ENCODE results near the gene CENPB. TPM values are rescaled to one million over a fixed set of nuclear protein-coding genes. Genes with fewer than 3 reads are reported as not detected.

Gene CENPB
- total RNA-seq, 1 donor from 2014 or later = 66.2 TPM

DNA sequence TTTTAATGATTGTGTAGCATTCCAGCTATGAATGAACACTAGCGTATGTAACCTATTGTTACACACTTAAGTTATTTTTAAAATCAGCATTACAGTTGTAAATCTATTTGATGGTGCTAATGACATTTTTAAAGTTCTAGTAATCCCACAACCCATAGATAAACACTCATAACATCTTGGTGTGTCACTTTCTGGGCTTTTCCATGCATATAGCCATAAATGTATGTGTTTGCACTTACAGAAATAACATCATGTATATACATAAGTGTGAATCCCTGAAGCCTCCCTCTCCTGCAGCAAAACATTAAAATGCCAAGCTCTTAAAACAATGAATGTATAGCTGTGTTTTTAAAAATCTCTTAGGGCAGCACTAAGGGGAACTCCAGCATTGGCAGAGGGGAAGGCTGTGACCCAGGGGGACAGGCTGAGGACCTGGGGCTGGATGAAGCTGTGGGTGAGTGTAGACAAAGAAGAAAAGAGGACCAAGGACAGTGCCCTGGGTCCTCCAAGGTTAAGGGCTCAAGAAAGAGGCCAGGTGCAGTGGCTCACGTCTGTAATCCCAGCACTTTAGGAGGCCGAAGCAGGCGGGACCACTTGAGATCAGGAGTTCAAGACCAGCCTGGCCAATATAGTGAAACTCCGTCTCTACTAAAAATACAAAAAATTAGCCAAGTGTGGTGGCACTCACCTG, 929 bp upstream of the CENPB start:
- H3K36me3 ChIP-seq (ENCODE audit: control insufficient read depth, insufficient read depth, low read length) = no peaks in the 10 kb centered on the region
- H3K27me3 ChIP-seq (ENCODE audit: control insufficient read depth, insufficient read depth, low read length) = no peaks in the 10 kb centered on the region
- TF ChIP-seq, protein P1, sequence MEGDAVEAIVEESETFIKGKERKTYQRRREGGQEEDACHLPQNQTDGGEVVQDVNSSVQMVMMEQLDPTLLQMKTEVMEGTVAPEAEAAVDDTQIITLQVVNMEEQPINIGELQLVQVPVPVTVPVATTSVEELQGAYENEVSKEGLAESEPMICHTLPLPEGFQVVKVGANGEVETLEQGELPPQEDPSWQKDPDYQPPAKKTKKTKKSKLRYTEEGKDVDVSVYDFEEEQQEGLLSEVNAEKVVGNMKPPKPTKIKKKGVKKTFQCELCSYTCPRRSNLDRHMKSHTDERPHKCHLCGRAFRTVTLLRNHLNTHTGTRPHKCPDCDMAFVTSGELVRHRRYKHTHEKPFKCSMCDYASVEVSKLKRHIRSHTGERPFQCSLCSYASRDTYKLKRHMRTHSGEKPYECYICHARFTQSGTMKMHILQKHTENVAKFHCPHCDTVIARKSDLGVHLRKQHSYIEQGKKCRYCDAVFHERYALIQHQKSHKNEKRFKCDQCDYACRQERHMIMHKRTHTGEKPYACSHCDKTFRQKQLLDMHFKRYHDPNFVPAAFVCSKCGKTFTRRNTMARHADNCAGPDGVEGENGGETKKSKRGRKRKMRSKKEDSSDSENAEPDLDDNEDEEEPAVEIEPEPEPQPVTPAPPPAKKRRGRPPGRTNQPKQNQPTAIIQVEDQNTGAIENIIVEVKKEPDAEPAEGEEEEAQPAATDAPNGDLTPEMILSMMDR (IDR thresholded peaks at IDR 0.05; ENCODE audit: insufficient read depth, low read length, poor library complexity, severe bottlenecking) = no peak
- no peak for DNase-seq (ENCODE audit: low read depth)
- H3K4me3 ChIP-seq (ENCODE audit: low read depth, low read length) = peak overlapping the region; percentile 34

DNA sequence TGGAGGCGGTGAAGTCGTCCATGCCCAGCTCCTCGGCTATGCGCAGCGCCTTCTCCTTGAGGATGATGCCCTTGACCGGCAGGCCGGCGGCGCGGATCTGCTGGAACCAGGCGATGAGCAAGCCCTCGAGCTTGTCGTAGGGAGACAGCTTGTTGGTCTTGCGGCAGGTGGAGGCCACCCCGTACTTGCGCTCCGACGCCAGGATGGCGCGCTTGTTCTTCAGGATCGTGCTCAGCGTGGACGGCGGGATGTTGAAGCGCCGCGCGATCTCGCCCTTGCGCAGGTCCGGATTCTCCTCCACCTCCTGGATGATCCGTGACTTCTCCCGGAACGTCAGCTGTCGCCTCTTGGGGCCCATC, 435 bp downstream of the CENPB start:
- Histone ChIP-seq H3K36me3 (ENCODE audit: control insufficient read depth, insufficient read depth, low read length) (no peaks in the 10 kb centered on the region), H3K27me3 (ENCODE audit: control insufficient read depth, insufficient read depth, low read length) (no peaks in the 10 kb centered on the region), H3K4me3 (ENCODE audit: low read depth, low read length) (peak overlapping the region; percentile 63)
- TF ChIP-seq, protein P1 (IDR thresholded peaks at IDR 0.05; ENCODE audit: insufficient read depth, low read length, poor library complexity, severe bottlenecking) = no peak
- DNase-seq (ENCODE audit: low read depth) = no peak

- Histone ChIP-seq H3K4me3 (ENCODE audit: low read depth, low read length) (peak overlapping the region; percentile 63), H3K36me3 (ENCODE audit: control insufficient read depth, insufficient read depth, low read length) (no peaks in the 10 kb centered on the region), H3K27me3 (ENCODE audit: control insufficient read depth, insufficient read depth, low read length) (no peaks in the 10 kb centered on the region)
- TF ChIP-seq, protein P1 (IDR thresholded peaks at IDR 0.05; ENCODE audit: insufficient read depth, low read length, poor library complexity, severe bottlenecking) = no peak
- no peak for DNase-seq (ENCODE audit: low read depth)
Observed at GRCh38 chr20:3785240-3786125, 1.1 kb downstream of the CENPB start.

GRCh38 chr20:3784863-3785239, 1.7 kb downstream of the CENPB start:
- H3K36me3 ChIP-seq (ENCODE audit: control insufficient read depth, insufficient read depth, low read length) = no peaks in the 10 kb centered on the region
- H3K27me3 ChIP-seq (ENCODE audit: control insufficient read depth, insufficient read depth, low read length) = no peaks in the 10 kb centered on the region
- TF ChIP-seq, protein P1 (IDR thresholded peaks at IDR 0.05; ENCODE audit: insufficient read depth, low read length, poor library complexity, severe bottlenecking) = no peak
- no peak overlapping the region for H3K4me3 ChIP-seq (ENCODE audit: low read depth, low read length)
- no peak for DNase-seq (ENCODE audit: low read depth)

DNA sequence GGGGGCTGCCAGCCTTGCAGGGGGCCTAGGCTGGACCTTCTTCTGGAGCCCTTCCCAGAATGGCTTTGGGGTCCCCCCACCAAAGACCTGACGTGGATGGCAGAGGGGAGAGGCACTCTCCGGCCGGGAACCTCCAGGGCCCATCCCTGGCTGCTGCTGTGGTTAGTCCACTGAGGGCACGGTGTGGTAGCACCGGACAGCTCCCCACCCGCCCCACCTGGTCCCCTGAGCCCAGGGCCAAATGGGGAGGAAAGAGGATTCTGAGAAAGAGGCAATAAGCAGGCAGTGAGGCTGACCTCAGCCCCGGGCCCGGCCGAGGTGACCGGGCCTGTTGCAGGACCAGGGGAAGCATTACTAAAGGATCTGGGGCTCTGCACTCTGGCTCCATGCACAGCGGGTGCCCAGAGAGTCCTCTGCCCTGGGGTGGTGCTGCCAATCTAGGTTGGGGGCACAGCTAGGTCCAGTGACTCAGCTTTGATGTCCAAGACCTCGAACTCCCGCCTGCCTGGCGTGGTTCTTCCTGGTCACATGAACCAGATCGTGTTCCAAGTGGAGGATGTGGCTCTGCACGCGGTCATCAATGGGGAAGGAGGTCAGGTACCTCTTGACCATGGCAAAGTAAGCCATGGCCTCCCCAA, 2.2 kb downstream of the CENPB start:
- DNase-seq (ENCODE audit: low read depth) = no peak
- H3K4me3 ChIP-seq (ENCODE audit: low read depth, low read length) = no peak overlapping the region
- H3K36me3 ChIP-seq (ENCODE audit: control insufficient read depth, insufficient read depth, low read length) = no peaks in the 10 kb centered on the region
- H3K27me3 ChIP-seq (ENCODE audit: control insufficient read depth, insufficient read depth, low read length) = peaks cover 2% of the 10 kb centered on the region
- TF ChIP-seq, protein P1 (IDR thresholded peaks at IDR 0.05; ENCODE audit: insufficient read depth, low read length, poor library complexity, severe bottlenecking) = no peak
